HEK293 (cell line): ENCODE measurements around the gene C16orf46.

Source experiments
- CTCF ChIA-PET: fragments of 350-600 bp; formaldehyde crosslinking; extraction: SDS; loops from one replicate; lab custom pipeline; 2021; ENCODE audit warnings: antibody characterized with exemption; lab: Yijun Ruan, JAX
- POLR2A ChIA-PET: fragments of 300-600 bp; formaldehyde crosslinking; extraction: SDS; loops from one replicate; lab custom pipeline; 2020; ENCODE audit warnings: antibody characterized with exemption, inconsistent platforms; lab: Yijun Ruan, JAX
- H3K27ac ChIP-seq: fragments of 200-500 bp; sonication (Bioruptor generic); 2 replicates; pipeline ENCODE4 v1.5.1; 2014; ENCODE audit warnings: low read depth, low read length, control low read depth, inconsistent platforms; ENCODE audit errors: extremely low read depth
- H3K36me3 ChIP-seq, 2 experiments: fragments of 200-500 bp in 1 of 2; sonication (Bioruptor generic) in 1 of 2; 1 replicate in 1 of 2; 2 replicates in 1 of 2; pipeline ENCODE4 v1.5.1; 2014 to 2017; ENCODE audit warnings: inconsistent platforms in 2 of 2, low read length in 2 of 2; ENCODE audit not compliant: control insufficient read depth in 2 of 2, insufficient read depth in 1 of 2
- H3K4me1 ChIP-seq: fragments of 200-500 bp; sonication (Bioruptor generic); 2 replicates; pipeline ENCODE4 v1.5.1; 2014; ENCODE audit warnings: mild to moderate bottlenecking, low read length, inconsistent platforms; ENCODE audit not compliant: control insufficient read depth, insufficient read depth
- H3K4me3 ChIP-seq: 2 replicates; pipeline ENCODE4 v1.5.1; 2011; ENCODE audit warnings: low read depth, mild to moderate bottlenecking, control low read depth, low read length, moderate library complexity
- H3K9me3 ChIP-seq: fragments of 200-500 bp; sonication (Bioruptor generic); 2 replicates; pipeline ENCODE4 v1.5.1; 2014; ENCODE audit warnings: low read depth, low read length, inconsistent platforms; ENCODE audit not compliant: control insufficient read depth, insufficient read depth
- BCL11B ChIP-seq: fragments of 450-650 bp; formaldehyde crosslinking; IDR thresholded peaks from 2 replicates; pipeline ENCODE4 v1.5.1; 2016; ENCODE audit warnings: low read depth, missing biosample characterization, missing genetic modification characterization
- ZBTB1 ChIP-seq: fragments of 450-650 bp; formaldehyde crosslinking; IDR thresholded peaks from 2 replicates; pipeline ENCODE4 v1.5.1; 2016; ENCODE audit warnings: missing biosample characterization, missing genetic modification characterization
- ZBTB11 ChIP-seq: fragments of 450-650 bp; formaldehyde crosslinking; conservative IDR thresholded peaks from 2 replicates; pipeline ENCODE4 v1.5.1; 2016; ENCODE audit warnings: low read depth, missing biosample characterization, missing genetic modification characterization
- ZNF112 ChIP-seq: fragments of 450-650 bp; formaldehyde crosslinking; IDR thresholded peaks from 2 replicates; pipeline ENCODE4 v1.5.0; 2017; ENCODE audit warnings: missing biosample characterization, missing genetic modification characterization
- ZNF362 ChIP-seq: fragments of 450-650 bp; formaldehyde crosslinking; IDR thresholded peaks from 2 replicates; pipeline ENCODE4 v1.5.1; 2016; ENCODE audit warnings: missing biosample characterization, missing genetic modification characterization
- ZNF610 ChIP-seq: fragments of 450-650 bp; formaldehyde crosslinking; IDR thresholded peaks from 2 replicates; pipeline ENCODE4 v1.5.1; 2016; ENCODE audit warnings: missing biosample characterization, missing genetic modification characterization, borderline replicate concordance
- ZNF664 ChIP-seq: fragments of 450-650 bp; formaldehyde crosslinking; IDR thresholded peaks from 2 replicates; pipeline ENCODE4 v1.5.1; 2016; ENCODE audit warnings: missing biosample characterization, missing genetic modification characterization
- ZNF707 ChIP-seq: fragments of 450-650 bp; formaldehyde crosslinking; IDR thresholded peaks from 2 replicates; pipeline ENCODE4 v1.5.1; 2016; ENCODE audit warnings: missing biosample characterization, missing genetic modification characterization
- ZNF837 ChIP-seq: fragments of 450-650 bp; formaldehyde crosslinking; IDR thresholded peaks from 2 replicates; pipeline ENCODE4 v1.5.1; 2016; ENCODE audit warnings: missing biosample characterization, missing genetic modification characterization

Gene C16orf46

GRCh38 chr16:81014672-81015071 is 62.4 kb downstream of the C16orf46 start:
- 0 out of 2 replicates have a peak, but pooled peaks have one; percentile 20 for TF ChIP-seq ZNF664
- no peak for TF ChIP-seq ZNF837 (tag by site-specific recombination)
- ChIA-PET CTCF (interaction anchor here (0.7 kb wide), 1 partner anchor 20 kb away, joined by 3 read pairs; no protein-coding TSS in a partner anchor), POLR2A (no interaction called here)
- H3K4me3 ChIP-seq, result no peak overlapping the region
- H3K27ac ChIP-seq, result no peak overlapping the region
- H3K36me3 ChIP-seq, result peaks cover 62 to 95% of the 10 kb centered on the region in 2 experiments
- H3K4me1 ChIP-seq, result no peaks in the 10 kb centered on the region
- H3K9me3 ChIP-seq, result no peaks in the 10 kb centered on the region

GRCh38 chr16:81012974-81013373 is 64.1 kb downstream of the C16orf46 start:
- H3K27ac ChIP-seq, result no peak overlapping the region
- H3K9me3 ChIP-seq, result no peaks in the 10 kb centered on the region
- POLR2A ChIA-PET, result no interaction called here
- CTCF ChIA-PET, result no interaction called here
- TF ChIP-seq ZBTB1 (tag by site-specific recombination), result no peak
- no peak for TF ChIP-seq BCL11B (tag by site-specific recombination)
- no peak for TF ChIP-seq ZNF362 (tag by site-specific recombination)
- no peak for TF ChIP-seq ZNF112 (tag by site-specific recombination)
- no peak for TF ChIP-seq ZBTB11
- no peak for TF ChIP-seq ZNF707
- TF ChIP-seq ZNF610, result no peak
- no peak overlapping the region for H3K4me3 ChIP-seq
- H3K4me1 ChIP-seq, result no peaks in the 10 kb centered on the region
- H3K36me3 ChIP-seq, result peaks cover 49 to 82% of the 10 kb centered on the region in 2 experiments
